ENCODE data around the gene NPIPA7. TPM values are rescaled to one million over a fixed set of nuclear protein-coding genes. Genes with fewer than 3 reads are reported as not detected.
"Not testable (repeated sequence)": the region's sequence is repeated elsewhere in the genome, so short reads cannot be mapped to it uniquely, and the experiment has no call there.

Gene NPIPA7
- 3.0 TPM for total RNA-seq
- long read RNA-seq = 0 reads

GRCh38 chr16:16378840-16379239 lies at the start of gene NPIPA7:
Gene NPIPA7, plus strand, starts transcription at chr16:16379140. Its CDS starts 105 bp downstream, at chr16:16379245.
- ATAC-seq (ENCODE audit: poor library complexity); DNase-seq; intact Hi-C loops (cut with DNase I): not testable (repeated sequence)

GRCh38 chr16:16331466-16331865 lies 47.5 kb upstream of the NPIPA7 start:
- ATAC-seq (ENCODE audit: poor library complexity); intact Hi-C loops (cut with DNase I): not testable (repeated sequence)
- peak; percentile 20 for DNase-seq

- intact Hi-C loops (cut with DNase I); ATAC-seq (ENCODE audit: poor library complexity); DNase-seq: not testable (repeated sequence)
Observed at GRCh38 chr16:16357556-16357955, 21.4 kb upstream of the NPIPA7 start.

GRCh38 chr16:16358539-16359240 lies 20.2 kb upstream of the NPIPA7 start:
- DNase-seq = peak; percentile 20
- intact Hi-C loops (cut with DNase I) = not testable (repeated sequence)

GRCh38 chr16:16363595-16363994 lies 15.3 kb upstream of the NPIPA7 start:
- ATAC-seq (ENCODE audit: poor library complexity); intact Hi-C loops (cut with DNase I): not testable (repeated sequence)
- DNase-seq = peak; percentile 20

More at GRCh38 chr16:16358539-16359240, 20.2 kb upstream of the NPIPA7 start:
- not testable (repeated sequence) for ATAC-seq (ENCODE audit: poor library complexity)

- peak; percentile 20 for ATAC-seq (ENCODE audit: poor library complexity)
- DNase-seq; intact Hi-C loops (cut with DNase I): not testable (repeated sequence)
Observed at GRCh38 chr16:16364100-16364499, 14.8 kb upstream of the NPIPA7 start.

GRCh38 chr16:16364701-16365100 lies 14.2 kb upstream of the NPIPA7 start:
- peak; percentile 19 for DNase-seq
- intact Hi-C loops (cut with DNase I); ATAC-seq (ENCODE audit: poor library complexity): not testable (repeated sequence)

- DNase-seq = peak; percentile 33
- peak; percentile 31 for ATAC-seq (ENCODE audit: poor library complexity)
- intact Hi-C loops (cut with DNase I) = not testable (repeated sequence)
Observed at GRCh38 chr16:16365319-16365718, 13.6 kb upstream of the NPIPA7 start.

GRCh38 chr16:16365851-16366250 lies 13.1 kb upstream of the NPIPA7 start:
- peak; percentile 20 for ATAC-seq (ENCODE audit: poor library complexity)
- DNase-seq; intact Hi-C loops (cut with DNase I): not testable (repeated sequence)

GRCh38 chr16:16366552-16367284 lies 12.2 kb upstream of the NPIPA7 start:
- DNase-seq (peak; percentile 39), ATAC-seq (ENCODE audit: poor library complexity) (peak; percentile 38)
- intact Hi-C loops (cut with DNase I) = not testable (repeated sequence)

- intact Hi-C loops (cut with DNase I); DNase-seq: not testable (repeated sequence)
- ATAC-seq (ENCODE audit: poor library complexity) = peak; percentile 48
Observed at GRCh38 chr16:16367285-16367628, 11.7 kb upstream of the NPIPA7 start.

GRCh38 chr16:16369081-16369856 lies 9.7 kb upstream of the NPIPA7 start:
- ATAC-seq (ENCODE audit: poor library complexity) = not testable (repeated sequence)

GRCh38 chr16:16371136-16371735 lies 7.7 kb upstream of the NPIPA7 start:
- ATAC-seq (ENCODE audit: poor library complexity); intact Hi-C loops (cut with DNase I): not testable (repeated sequence)
- peak; percentile 34 for DNase-seq

More at GRCh38 chr16:16369081-16369856, 9.7 kb upstream of the NPIPA7 start:
- intact Hi-C loops (cut with DNase I) = not testable (repeated sequence)
- peak; percentile 38 for DNase-seq

- DNase-seq; ATAC-seq (ENCODE audit: poor library complexity); intact Hi-C loops (cut with DNase I): not testable (repeated sequence)
Observed at GRCh38 chr16:16374192-16374591, 4.7 kb upstream of the NPIPA7 start.

GRCh38 chr16:16399685-16400084 lies 20.7 kb downstream of the NPIPA7 start:
- ATAC-seq (ENCODE audit: poor library complexity); DNase-seq; intact Hi-C loops (cut with DNase I): not testable (repeated sequence)

- ATAC-seq (ENCODE audit: poor library complexity); intact Hi-C loops (cut with DNase I); DNase-seq: not testable (repeated sequence)
Observed at GRCh38 chr16:16402333-16402732, 23.4 kb downstream of the NPIPA7 start.

- intact Hi-C loops (cut with DNase I); DNase-seq; ATAC-seq (ENCODE audit: poor library complexity): not testable (repeated sequence)
Observed at GRCh38 chr16:16404283-16404682, 25.3 kb downstream of the NPIPA7 start.

GRCh38 chr16:16405421-16405820 lies 26.5 kb downstream of the NPIPA7 start:
- intact Hi-C loops (cut with DNase I); ATAC-seq (ENCODE audit: poor library complexity); DNase-seq: not testable (repeated sequence)
